PFSK-1 (cell line): Measurements from ENCODE around the gene LAMA4.

ENCODE experiments used
- POLR2AphosphoS5 ChIP-seq: IDR thresholded peaks from 2 replicates; pipeline ENCODE4 v1.6.1; 2012; ENCODE audit warnings: low read depth, mild to moderate bottlenecking, control low read depth, low read length, moderate library complexity
- SIN3A ChIP-seq: IDR thresholded peaks from 2 replicates; pipeline ENCODE4 v1.6.1; 2012; ENCODE audit warnings: mild to moderate bottlenecking, low read length, moderate library complexity, borderline replicate concordance; ENCODE audit not compliant: insufficient read depth
- TF ChIP-seq, protein P1 (sequence below), 2 experiments: IDR thresholded peaks; 2 replicates each; pipeline versions ENCODE4 v1.6.1 to v1.8.0; 2011 to 2012; ENCODE audit warnings: low read depth in 2 of 2, low read length in 2 of 2, control low read depth in 1 of 2, inconsistent platforms in 1 of 2, mild to moderate bottlenecking in 1 of 2, moderate library complexity in 1 of 2; ENCODE audit not compliant: insufficient read depth in 1 of 2

- TF ChIP-seq POLR2AphosphoS5 (no peak), SIN3A (no peak)
- TF ChIP-seq, protein P1, sequence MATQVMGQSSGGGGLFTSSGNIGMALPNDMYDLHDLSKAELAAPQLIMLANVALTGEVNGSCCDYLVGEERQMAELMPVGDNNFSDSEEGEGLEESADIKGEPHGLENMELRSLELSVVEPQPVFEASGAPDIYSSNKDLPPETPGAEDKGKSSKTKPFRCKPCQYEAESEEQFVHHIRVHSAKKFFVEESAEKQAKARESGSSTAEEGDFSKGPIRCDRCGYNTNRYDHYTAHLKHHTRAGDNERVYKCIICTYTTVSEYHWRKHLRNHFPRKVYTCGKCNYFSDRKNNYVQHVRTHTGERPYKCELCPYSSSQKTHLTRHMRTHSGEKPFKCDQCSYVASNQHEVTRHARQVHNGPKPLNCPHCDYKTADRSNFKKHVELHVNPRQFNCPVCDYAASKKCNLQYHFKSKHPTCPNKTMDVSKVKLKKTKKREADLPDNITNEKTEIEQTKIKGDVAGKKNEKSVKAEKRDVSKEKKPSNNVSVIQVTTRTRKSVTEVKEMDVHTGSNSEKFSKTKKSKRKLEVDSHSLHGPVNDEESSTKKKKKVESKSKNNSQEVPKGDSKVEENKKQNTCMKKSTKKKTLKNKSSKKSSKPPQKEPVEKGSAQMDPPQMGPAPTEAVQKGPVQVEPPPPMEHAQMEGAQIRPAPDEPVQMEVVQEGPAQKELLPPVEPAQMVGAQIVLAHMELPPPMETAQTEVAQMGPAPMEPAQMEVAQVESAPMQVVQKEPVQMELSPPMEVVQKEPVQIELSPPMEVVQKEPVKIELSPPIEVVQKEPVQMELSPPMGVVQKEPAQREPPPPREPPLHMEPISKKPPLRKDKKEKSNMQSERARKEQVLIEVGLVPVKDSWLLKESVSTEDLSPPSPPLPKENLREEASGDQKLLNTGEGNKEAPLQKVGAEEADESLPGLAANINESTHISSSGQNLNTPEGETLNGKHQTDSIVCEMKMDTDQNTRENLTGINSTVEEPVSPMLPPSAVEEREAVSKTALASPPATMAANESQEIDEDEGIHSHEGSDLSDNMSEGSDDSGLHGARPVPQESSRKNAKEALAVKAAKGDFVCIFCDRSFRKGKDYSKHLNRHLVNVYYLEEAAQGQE (IDR thresholded peaks at IDR 0.05; ENCODE audit: insufficient read depth in 1 of 2, low read depth in 2 of 2, low read length in 2 of 2) = no peak
Observed at GRCh38 chr6:112196306-112196705, 58.1 kb downstream of the LAMA4 start.
